Right lung (tissue), 5 donors: ENCODE measurements around the gene CEP19. TPM values are rescaled to one million over a fixed set of nuclear protein-coding genes. Genes with fewer than 3 reads are reported as not detected.

Experiments used
- DNase-seq, 2 donors: peaks; one replicate each; pipeline ENCODE4 v3.0.0-alpha.2; 2013
- polyA plus RNA-seq, 5 donors: library from polyadenylated mRNA; unstranded; fragments of 120-200 nt; gene quantifications; one replicate each; pipeline versions ENCODE4 v1.2.1 to v1.2.3, GENCODE V29; 2013; ENCODE audit warnings: inconsistent platforms in 1 of 5, low replicate concordance in 1 of 5; ENCODE audit not compliant: insufficient read length in 5 of 5, insufficient read depth in 1 of 5

CEP19 gene
- polyA plus RNA-seq, 5 donors: 3.0 to 5.8 (median 4.0) TPM

GRCh38 chr3:196712514-196713413 is 714 bp upstream of the CEP19 start:
- peak in 1 of 2 donors; percentile 49 for DNase-seq

DNA sequence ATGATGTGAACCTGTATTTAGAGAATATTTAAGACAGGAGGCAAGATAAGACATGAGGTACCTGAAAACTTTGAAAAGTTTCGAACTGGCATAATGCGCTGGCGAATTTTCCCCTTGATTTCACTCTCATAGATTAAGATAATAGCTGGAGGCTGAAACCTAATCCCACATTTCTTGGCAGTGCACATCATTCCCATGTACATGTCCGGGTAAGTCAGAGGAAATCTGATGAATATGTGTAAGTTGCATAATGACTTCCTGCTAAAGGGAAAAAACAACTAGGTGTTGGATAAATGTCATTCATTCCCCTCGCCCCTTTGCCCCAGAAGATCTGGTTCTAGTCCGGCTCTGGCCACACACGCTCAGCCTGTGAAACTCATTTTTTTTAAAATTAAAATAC is 3.6 kb downstream of the CEP19 start:
- DNase-seq: no peak

DNA sequence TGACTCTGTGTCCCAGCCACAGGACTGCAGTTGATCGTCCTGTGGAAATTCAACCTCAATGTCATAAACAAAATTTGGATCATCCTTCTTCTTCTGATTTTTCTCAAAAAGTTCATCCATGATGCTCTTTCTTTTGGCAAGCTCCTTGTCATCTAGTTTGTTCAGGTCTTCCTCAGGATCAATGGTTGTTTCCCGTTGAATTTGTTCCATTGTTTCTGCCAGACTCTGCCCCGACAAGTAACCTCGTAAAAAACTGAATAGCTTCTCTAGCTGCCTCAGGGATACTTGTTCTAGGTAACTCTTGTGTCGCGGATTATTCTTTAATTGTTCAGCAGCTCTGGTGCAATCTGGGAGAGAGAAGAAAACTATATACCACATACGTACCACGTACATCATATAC is 4.5 kb downstream of the CEP19 start:
- DNase-seq: no peak

- DNase-seq: no peak
These were observed 5.3 kb downstream of the CEP19 start for GRCh38 chr3:196706731-196707130.

DNA sequence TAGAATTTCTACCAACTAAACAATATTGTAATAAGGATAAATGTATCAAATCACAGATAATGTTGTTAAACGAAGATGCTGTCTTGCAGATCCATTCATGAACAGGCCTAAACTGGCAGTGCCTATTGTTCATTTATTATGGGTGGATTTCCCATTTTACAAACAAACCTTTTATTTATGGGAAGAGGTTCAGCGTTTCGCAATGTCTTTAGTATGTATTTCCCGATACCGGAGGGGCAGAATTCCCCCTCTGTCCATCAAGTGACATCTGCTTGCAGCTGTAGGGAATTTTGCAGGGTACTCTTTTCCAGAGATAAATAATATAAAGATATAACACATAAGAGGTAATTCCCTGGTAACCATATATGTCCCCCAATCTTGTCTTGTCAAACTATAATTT is 5.7 kb downstream of the CEP19 start:
- no peak for DNase-seq

GRCh38 chr3:196700801-196701200 is 11.2 kb downstream of the CEP19 start:
- DNase-seq: no peak

- no peak for DNase-seq
These were observed 12.3 kb downstream of the CEP19 start for GRCh38 chr3:196699749-196700148.

GRCh38 chr3:196697270-196697669 is 14.8 kb downstream of the CEP19 start:
- no peak for DNase-seq

- no peak for DNase-seq
These were observed 16.2 kb downstream of the CEP19 start for GRCh38 chr3:196695849-196696226.

DNA sequence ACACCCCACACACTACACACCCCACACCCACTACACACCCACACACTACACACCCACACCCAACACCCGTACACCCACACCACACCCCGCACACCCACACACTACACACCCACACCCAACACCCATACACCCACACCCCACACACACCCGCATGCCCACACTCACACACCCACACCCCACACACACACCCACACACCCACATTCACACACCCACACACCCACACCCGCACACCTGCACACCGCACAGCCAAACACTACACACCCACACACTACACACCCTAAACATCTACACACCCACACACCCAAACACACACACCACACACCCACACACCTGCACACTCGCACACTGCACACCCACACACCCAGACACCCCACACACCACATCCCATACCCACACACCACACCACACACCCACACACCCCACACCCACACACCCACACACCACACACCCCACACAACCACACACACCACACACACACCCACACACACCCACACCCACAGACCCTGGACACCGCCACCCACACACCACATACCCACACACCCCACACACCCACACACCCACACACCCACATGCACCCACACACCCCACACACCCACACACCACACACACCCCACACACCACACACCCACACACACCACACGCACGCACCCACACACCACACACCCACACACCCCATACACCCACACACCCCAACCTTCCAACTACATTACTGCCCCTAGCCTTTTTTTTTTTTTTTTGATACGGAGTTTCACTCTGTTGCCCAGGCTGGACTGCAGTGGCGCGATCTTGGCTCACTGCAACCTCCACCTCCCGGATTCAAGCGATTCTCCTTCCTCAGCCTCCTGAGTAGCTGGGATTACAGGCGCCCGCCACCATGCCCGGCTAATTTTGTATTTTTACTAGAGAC is 16.9 kb downstream of the CEP19 start:
- no peak for DNase-seq

GRCh38 chr3:196694202-196694638 is 17.8 kb downstream of the CEP19 start:
- no peak for DNase-seq

DNA sequence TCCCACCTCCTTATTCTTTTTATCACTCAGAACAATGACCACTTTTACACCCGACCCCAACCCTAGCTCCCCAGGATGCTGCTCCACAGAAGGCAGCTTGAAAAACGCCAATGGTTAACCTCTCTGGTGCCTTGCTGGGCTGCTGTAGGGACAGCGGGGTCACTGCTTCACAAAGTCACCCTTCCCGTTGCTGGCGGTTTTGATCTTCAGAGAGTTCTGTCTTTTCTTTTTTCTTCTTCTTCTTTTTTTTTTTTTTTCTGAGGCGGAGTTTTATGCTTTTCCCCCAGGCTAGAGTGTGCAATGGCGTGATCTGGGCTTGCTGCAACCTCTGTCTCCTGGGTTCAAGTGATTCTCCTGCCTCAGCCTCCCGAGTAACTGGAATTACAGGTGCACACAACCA is 20.7 kb downstream of the CEP19 start:
- no peak for DNase-seq

- DNase-seq: no peak
These were observed 21.9 kb downstream of the CEP19 start for GRCh38 chr3:196689941-196690660.

DNA sequence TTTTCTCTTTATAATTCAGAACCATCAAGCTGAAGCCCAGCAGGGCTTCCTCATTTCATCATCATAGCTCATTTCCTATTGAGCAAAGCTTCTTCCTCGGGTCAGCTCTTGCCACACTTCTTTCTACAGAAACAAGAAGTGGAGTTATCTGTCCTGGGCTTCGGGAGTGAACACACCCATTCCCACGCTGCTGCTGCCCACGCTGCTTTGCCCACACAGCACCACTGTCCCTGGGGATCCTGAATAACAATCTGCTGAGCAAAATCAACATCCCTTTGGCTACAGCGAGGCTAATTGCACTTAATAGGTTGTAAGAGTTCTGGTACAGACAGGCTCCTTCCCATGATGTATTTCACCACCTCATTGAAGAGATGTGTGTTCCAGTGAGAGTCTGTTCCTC is 23.7 kb downstream of the CEP19 start:
- DNase-seq: peak in 1 of 2 donors; percentile 9

DNA sequence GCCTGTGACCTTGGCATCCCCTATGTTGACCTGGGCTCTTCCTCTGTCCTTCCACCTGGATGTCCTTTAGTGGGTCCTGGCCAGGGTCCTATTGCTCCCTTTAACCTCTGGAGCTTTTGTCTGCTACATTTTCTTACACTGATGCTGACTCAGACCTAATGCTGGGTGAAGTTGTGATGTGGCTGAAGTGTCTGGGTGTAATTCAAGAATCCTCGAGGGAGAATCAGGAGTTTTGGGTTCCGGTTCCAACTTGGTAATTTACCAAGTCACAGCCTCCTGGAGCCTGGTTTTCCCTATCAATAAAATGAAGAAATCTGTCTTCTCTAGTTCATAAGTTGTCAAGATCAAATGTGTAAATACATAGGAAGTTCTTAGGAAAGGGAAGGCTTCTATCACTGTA is 25.6 kb downstream of the CEP19 start:
- DNase-seq: no peak

- peak; percentile 33 to 53 for DNase-seq
These were observed 27.3 kb downstream of the CEP19 start for GRCh38 chr3:196684548-196685407.

- no peak for DNase-seq
These were observed 34.1 kb downstream of the CEP19 start for GRCh38 chr3:196677931-196678330.

DNA sequence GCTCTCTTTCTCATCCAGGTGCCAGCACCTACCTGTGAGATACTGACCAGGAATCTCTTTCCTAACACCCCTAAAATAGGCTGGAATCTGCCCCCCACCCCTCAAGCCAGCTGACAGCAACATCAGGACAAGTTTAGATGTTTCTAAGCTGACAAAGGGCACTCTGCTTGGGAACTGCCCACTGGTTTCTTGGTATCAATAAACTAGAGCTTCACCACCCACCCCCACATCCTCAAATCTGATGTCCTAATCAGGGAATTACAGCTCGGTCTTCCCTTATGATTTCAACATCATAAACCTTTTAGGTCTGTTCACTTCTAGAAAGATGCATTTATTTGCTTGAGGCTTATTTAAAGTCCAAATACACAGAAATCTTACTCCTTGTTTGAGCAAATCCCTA is 34.7 kb downstream of the CEP19 start:
- no peak for DNase-seq

GRCh38 chr3:196673632-196674031 is 38.4 kb downstream of the CEP19 start:
- no peak for DNase-seq

DNA sequence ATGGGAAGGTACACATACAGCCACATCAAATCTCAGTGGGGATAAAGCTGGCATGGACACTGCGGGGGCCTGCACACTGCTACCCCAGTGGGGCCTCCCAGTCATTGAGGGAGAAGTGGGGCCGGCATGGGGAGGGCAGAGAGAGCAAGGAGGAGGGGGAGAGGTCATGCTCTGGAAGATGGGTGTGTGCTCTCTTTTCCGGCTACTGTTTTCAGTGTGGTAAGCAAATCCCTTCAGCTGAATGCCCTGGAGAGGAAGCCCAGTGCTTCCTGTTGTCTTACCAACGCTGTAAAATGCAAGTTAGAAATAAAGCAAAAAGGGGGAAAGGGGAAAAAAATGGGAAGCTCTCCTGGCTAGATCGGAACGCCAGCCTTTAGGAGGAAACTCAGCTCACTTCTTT is 41.7 kb downstream of the CEP19 start:
- no peak for DNase-seq
